HTR-8/SVneo (cell line): ENCODE results near the gene PSTPIP1.

Experiments used
- DNase-seq: peaks from one replicate; pipeline ENCODE4 v3.0.0; 2011; ENCODE audit warnings: low spot score, mixed read lengths; ENCODE audit not compliant: insufficient read length
- FAIRE-seq: peaks from 2 replicates; lab custom pipeline; 2011; peaks lifted over from hg19 to GRCh38; lab: Jason Lieb, UNC

The PSTPIP1 gene

DNA sequence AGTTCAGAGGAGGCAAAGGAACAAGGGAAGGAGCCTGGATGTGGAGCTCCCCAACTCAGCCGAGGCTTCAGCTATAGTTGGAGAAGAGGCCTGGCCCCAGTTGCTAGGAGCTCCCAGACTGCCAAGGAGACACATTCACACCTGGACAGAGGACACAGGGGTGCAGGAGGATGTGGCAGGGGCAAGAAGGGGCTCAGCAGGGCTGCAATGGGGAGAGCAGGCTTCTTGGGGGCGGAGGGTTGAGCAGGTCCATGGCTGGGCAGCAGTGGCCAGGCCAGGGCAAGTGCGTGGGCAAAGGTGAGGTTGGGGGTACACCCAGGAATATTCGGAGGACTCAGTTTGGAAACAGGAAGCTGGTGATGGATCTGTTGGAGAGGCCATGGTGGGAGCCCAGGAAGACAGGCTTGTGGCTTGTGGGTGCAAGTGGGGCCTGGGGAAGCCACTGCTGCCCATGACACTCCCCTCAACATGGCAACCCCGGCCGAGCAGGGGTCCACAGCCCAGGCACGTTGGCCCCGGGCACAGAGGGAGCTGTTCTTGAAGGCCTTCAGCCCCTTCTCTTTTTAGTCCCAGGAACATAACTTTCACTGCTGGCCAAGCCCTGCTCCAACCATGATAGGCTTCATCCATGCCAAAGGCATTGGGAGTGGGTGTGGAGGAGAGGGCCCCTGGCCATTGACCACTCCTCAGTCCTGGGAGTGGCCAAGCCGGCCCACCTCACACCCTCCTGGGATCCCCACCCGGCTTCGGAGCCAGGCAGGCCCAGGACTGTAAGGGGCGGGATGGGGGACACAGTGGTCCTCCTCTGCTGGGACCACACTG lies 42.7 kb downstream of the PSTPIP1 start:
- FAIRE-seq (no peak), DNase-seq (no peak)

DNA sequence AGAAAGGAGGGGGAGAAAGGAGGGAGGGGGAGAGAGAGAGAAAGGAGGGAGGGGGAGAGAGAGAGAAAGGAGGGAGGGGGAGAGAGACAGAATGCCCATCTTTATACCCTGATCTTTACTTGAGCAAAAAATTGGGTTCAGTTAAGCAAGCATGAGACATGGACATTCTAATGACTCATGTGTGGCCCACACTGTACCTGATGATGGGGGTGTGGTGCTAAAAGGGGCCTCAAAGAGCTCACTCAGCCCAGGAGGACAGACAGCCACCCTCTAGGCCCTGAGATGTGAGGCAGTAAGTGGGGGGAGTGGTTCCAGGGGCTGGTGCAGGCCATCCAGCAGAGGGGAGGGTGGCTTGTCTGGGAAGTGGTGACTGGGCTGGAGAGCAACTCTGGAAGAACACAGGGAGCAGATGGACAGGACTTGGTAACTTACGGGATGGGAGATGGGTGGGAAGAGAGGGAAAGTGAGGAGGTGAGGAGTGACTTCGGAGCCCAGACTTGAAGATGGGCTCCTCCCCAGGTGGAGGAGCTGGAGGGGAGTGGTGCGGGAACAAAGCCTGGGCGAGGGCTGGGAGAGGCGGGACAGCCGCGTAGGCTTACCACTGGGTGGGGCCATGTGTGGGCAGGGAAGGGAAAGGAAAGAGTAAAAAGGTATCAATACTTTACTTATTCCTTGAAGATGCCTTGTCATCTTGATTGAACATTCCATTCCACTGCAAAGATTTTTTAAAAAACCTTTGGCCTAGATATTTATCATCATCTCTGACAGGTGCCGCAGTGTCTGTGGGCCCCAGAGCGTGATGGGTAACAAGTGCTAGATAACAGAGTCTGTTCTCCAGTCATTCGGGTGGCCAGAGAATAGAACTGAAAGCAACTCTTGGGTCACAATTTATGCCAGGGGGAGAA lies 43.6 kb downstream of the PSTPIP1 start:
- no peak for FAIRE-seq
- no peak for DNase-seq

DNA sequence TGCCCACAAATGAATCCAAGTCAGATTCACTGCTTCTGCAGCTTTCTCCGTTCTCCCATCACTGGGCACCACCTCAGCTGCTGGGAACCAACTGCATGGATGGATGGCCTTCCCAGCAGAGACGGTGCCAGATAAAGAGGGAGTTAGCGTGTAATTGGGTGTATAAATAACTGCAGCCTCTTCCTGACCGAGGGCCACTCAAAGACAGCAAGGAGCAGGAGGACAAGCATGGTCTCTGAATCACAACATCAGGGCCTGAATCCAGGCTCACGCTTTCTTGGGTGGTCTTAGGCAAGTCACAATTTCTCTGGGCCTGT lies 44.2 kb downstream of the PSTPIP1 start:
- DNase-seq: no peak
- no peak for FAIRE-seq

DNA sequence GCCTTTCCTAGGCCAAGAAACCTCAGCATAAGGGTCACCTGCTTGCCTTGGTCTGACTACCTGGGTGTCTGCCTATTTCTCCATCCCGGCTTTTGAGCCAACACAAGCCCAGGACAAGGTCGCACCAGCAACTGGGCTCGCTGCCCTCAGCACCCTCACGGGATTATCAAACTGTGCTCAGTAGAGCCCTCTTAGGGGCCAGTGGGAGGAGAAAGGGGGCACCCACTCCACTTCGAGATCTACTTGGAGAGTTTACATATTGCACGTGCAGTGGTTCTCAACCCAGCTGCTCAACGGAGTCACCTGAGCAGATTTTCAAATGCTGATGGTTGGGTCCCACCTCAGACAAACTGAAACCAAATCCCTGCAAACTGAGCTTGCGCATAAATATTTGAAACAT lies 44.9 kb downstream of the PSTPIP1 start:
- FAIRE-seq (no peak), DNase-seq (no peak)

DNA sequence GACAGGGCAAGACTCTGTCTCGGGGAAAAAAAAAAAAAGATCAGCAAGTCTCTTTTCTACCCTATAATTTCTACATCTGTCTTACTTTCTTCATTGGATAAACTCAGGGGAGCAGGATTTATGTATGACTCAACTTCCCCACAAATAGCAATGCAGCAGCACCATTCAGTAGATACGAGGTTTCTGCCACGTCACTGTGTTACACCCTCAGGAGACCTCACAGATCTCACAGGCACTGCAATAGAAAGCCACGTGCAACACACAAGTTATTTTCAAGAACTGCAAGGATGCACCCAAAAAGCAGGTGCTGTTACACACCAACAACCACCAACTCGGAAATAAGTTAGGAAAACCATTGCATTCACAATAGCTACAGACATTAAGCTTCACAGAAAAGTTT lies 45.7 kb downstream of the PSTPIP1 start:
- FAIRE-seq (no peak), DNase-seq (no peak)

DNA sequence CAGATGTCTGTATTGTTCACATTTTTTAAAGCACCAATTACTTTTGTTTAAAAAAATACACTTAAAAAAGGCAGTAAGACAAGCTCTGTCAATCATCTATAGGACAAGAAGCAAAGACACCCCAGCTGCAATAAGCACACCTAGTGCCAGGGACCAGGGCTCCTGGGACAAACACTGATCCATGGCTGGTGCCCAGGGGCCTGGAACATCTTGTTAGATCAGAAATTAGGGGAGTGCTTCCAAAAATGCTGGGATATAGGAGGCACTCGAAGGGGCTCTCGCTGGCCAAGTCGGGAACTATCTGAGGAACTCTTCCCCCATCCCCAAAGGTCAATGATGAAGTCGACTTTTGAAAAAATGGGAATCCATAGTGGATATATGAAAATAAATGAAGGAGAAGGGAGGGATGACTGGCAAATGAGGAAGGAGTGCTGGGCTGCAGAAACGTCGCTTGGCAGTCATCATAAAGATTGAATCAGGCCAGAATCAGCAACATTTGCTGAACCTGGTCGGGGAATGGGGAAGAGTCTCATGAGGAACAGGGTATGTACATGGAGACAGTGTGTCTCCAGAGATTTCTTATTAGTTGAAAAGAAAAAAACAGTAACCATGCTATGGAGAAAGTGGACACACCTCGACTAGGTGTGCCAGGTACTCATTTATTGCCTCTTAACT lies 47.5 kb downstream of the PSTPIP1 start:
- no peak for FAIRE-seq

DNA sequence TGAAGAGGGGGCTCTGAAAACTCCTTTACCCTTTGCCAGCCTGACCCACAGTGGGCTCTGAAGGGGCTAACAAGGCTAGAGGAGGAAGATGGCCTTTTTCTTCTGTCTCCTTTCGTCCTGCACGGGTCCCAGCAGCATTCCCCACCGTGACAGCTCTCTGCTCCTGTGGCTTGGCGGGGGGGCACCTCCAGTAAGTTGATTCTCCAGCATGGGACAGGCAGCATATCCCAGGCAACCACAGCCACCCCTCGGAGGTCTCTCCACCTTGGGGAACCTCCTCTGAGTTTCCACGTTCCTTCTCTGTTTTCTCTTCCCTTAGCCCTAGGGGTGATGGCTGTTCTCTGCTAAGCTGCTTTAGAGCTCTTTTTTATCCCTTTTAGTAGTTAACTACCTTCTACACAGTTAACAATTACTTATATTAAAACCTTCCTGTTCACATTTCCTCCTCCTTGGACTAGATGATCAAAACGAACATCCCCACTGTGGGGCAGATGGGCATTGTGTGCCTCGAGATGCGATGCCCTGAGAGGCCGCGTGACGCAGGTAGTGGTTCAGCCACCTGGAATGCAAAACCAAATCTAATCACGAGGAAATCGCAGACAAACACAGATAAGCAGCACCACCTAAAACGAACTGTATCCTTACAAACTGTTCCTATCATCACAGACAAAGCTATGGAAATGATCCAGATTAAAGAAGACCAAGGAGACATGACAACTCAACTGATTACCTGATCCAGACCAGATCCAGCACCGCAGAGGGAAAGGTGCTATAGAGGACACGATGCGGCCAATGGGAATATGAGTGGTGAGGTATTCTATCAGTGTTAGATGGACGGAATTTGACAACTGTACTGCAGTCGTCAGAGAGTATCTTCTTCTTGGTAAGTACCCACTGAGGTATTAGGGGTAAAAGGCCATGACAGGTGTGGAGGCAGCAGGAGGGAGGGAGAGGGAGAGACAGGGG lies 48.3 kb downstream of the PSTPIP1 start:
- DNase-seq (no peak), FAIRE-seq (no peak)

More for the DNA sequence above, 47.5 kb downstream of the PSTPIP1 start:
- no peak for DNase-seq

DNA sequence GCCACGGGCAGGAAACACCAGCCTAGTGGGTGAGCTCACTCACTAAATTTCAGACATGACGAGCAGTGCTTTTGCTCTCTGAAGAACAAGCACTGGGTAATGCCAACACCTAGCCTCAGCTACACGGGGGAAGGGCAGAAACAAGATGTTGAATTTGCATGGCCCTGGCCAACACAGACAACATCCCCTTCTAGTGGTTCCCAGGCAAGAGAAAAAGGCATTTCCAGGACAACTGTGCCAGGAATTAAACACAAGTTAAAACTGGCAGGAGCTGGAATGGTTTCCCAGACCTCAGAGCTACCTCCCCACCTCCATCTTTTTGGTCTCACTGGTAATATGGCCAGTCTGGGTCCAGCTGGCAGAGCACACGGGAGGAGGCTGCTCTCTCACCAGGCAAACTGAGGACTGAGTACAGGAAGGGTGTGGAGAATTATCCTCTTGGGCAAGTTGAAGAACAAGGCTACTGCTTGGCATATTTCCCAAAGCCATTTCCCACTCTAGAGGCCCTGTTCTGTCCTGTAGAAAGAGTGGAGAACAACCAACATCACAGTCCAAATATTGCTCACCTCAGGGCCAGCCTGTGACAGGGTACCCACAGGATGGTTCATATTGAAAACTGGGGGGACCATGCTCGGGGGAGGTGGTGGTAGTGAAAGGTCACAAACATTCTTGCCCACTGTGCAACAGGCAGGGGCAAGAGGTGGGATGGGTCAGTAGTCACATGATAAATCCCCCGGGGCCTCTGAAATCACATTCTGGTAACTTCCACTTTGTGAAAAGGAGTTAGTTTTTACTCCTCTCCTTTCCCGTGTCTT lies 49.5 kb downstream of the PSTPIP1 start:
- no peak for FAIRE-seq
- no peak for DNase-seq

DNA sequence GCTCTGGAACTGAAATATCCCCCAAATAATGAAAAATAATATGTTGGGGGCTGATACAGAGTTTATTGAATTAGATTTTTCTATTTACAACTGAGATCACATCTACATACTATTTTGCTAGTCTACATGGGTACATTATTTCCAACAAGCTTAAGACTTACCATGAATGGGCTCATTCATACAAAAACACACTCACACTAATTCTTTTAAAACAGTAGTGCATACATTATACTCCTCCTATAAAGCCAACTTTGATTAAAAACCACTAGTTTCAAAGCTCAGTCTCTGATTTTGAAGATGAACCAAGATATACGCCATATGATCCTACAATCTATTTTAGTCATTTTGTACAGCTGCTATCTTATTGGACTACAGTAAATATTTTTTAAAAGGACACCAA lies 51.1 kb downstream of the PSTPIP1 start:
- no peak for FAIRE-seq
- DNase-seq: no peak

DNA sequence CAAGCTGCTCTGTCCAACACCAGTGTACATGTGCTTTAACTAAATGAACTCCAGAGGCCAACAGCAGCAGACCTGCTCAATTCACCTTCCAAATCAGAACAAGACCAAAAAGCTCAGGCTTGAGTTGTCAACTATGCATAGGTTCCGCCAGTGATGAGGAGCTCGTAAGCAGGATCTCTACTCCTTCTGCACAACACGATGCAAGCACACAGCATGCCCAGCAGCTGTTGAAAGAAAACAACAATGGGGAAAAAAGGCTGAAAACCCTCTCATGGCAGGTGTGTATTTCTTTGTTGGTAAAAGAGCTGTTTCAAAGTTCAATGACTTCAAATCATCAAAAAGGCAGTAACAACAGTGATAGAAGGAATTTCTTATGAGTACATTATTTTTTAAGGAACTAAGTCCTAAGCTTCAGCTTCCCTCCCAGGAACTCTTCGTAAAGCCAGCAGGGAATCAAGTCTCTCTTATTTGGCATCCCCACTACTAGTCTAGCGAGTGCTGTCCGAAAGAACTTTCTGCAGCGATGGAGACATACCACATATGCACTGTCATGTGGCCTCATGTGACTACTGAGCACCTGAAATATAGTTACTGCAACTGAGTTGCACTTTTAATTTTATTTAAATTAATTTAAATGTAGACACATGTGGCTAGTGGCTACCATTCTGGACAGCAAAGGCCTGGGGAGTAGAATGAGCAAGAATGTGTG lies 51.9 kb downstream of the PSTPIP1 start:
- DNase-seq (no peak), FAIRE-seq (no peak)

DNA sequence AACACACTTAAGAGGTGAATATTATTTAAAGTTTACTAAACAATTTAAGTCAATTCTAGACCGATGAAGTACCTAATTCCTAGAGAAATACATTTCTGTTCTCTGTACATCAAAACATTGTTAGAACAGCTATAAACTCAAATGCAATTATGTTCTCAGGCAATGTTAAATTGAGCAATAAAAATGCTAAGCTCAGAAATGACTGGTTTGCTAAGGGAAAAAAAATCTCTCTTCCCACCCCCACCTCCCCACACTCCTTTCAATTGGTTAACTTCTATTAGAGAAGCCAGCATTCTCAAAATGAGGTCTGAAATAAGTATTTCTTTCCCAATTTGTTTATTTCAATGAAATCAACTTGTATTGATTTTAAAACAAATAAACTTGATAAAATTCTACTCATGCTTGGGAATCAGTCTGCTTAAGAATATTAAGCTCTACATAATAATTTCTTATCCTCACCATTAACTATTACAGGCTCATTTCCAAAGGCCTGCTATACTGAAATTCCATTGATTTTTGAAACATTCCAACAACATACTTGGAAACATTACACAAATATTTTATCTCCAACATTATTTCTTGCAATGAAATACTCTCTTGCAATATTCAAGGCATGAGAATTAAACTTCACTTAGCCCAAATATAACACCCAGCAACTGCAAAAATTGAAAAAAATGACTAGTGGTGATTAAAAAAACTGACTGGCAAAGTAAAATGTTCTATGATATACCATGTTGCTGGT lies 53.4 kb downstream of the PSTPIP1 start:
- DNase-seq (no peak), FAIRE-seq (no peak)

DNA sequence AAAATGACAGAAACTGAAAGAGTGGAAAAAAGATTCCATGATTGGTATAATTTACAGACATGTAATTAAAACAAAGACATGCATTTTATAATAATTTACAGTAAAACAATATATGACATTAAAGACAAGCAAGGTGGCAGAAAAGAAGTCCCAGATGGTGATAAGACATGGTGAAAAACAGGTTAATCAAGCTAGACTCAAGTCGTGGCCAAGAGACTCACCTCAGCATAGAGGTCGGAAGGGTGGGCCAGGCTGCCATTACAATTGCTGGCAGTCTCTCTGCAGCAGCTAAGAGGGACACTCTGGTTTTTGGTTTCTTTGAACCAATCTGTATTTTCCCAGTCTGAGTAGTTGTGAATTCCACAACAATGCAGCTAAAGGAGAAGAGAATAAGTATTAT lies 57.6 kb downstream of the PSTPIP1 start:
- DNase-seq (no peak), FAIRE-seq (no peak)

DNA sequence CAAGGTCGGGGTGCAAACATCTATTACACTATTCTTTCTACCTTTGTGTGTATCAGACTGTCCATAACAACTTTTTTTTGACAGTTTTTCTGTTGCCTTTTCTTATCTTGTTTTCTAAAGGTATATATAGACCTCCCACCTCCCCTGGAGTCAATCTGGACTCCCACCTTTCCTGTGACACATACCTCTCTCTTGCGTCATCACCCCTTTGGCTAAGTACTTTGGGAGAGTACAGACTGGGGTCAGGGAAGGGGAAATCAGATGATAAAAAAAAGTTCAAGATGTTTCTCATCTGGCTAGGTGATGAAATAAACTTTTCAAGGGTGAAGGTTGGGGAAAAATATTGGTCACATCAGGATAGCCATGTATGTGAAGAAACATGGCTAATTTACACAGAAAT lies 58.8 kb downstream of the PSTPIP1 start:
- DNase-seq (no peak), FAIRE-seq (no peak)

DNA sequence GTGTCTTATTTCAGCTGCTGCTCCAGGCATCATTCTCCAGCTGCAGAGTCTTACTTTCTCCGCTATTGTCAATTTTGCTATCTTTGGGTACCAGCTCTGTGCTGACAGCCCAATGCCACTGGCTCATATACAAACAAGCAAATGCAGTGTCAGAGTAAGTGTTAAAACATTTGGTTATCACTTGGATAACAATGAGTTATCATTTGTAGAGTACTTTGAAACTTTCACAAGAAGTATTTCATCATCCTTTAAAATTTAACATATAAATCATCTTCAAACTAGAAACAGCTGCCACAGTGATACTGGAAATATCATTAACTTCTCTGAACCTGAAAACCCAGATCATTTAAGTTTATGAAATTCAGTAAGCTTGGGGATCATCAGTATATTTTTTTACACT lies 62.1 kb downstream of the PSTPIP1 start:
- no peak for DNase-seq
- FAIRE-seq: no peak

DNA sequence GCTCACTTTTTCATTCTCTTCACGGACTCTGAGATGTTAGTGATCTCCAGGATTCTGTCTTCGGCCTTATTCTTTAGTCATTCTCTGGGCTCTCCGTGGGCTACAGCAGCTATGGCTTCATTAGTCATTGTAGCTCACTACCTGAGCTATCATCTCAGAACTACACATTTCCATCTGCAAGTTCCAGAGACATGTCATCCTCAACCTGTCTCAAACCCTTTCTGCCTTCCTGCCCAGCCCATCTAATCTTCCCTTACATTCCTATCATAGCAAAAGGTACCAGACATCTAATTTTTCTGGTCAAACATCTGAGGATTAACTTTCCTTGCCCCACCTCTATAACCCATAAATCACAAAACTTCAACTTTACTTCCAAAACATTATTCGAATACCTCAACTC lies 62.8 kb downstream of the PSTPIP1 start:
- DNase-seq (no peak), FAIRE-seq (no peak)

DNA sequence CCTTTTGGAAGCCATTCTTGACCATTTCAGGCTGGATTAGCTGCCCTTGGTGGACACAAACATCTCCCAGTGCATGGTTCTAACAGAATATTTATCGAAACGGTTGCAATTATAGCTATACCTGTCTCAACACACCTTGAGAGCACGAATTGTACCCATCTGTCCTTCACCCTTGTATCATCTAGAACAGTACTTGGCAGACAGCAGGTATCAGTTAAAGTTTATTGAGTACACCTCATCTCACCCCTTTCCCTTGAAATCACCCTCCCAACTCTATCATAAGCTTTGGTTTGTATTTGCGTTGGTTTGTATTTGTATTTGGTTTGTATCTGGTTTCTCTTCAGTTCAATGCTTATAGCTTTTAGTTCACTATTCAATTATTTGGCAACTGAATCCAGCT lies 63.5 kb downstream of the PSTPIP1 start:
- DNase-seq: no peak
- no peak for FAIRE-seq

DNA sequence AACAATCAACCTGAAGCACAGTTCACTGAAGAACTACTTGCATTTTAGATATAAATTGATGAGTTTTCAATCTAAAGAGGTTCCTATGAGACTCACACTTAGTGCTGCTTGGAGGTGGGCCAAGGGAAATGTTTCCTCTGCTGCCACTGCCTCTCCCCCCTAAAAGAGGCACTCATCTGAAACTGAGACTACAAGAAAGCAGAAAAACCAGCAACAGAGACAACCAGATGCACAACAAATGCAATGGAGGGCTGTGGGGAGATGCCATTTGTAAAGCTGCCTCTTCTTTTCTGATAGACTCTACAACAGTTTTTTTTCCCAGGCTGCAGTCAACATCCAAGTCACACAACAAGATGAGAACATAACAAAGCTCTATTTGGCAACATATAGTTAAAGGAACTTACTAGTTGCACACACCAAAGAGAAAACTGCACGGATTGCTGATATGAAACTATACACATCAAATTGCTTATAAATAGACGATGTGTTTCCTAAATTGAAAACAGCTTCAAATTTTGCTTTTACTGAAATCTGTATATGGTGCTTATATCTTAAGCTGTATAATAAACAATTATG lies 64.9 kb downstream of the PSTPIP1 start:
- DNase-seq (no peak), FAIRE-seq (no peak)
